Subcutaneous adipose tissue (tissue), 4 donors: Measurements from ENCODE around the gene ATP8B1. TPM values are rescaled to one million over a fixed set of nuclear protein-coding genes. Genes with fewer than 3 reads are reported as not detected.

Experiments
- CTCF ChIP-seq: fragments of 450-650 bp; IDR thresholded peaks from one replicate; pipeline ENCODE4 v1.5.1; 2016; ENCODE audit warnings: low read depth, mild to moderate bottlenecking, control low read depth, antibody characterized with exemption, moderate library complexity
- total RNA-seq, 4 donors: library from RNA; depleted of rRNA; stranded (reverse); fragments of >200 nt; gene quantifications; one replicate each; pipeline ENCODE4 v1.1.0, GENCODE V29; 2016

The ATP8B1 gene
- 10 to 100 TPM in 1 of 4 donors, 1 to 10 TPM in 3; 7.5 to 14.3 (median 9.2) TPM for total RNA-seq

GRCh38 chr18:57803103-57803969 lies at the start of gene ATP8B1:
Gene ATP8B1 (minus strand): TSS chr18:57803315. CDS start chr18:57731807, 71,508 bp downstream.
- no peak for TF ChIP-seq CTCF

- TF ChIP-seq CTCF, result no peak
Measured at GRCh38 chr18:57850063-57850462, 46.9 kb upstream of the ATP8B1 start.

- no peak for TF ChIP-seq CTCF
Measured at GRCh38 chr18:57846258-57846657, 43.1 kb upstream of the ATP8B1 start.

GRCh38 chr18:57845605-57846074 lies 42.5 kb upstream of the ATP8B1 start:
- TF ChIP-seq CTCF, result no peak

GRCh38 chr18:57844319-57844718 lies 41.2 kb upstream of the ATP8B1 start:
- TF ChIP-seq CTCF, result no peak

GRCh38 chr18:57843386-57843785 lies 40.3 kb upstream of the ATP8B1 start:
- TF ChIP-seq CTCF, result no peak

- no peak for TF ChIP-seq CTCF
Measured at GRCh38 chr18:57841568-57841967, 38.5 kb upstream of the ATP8B1 start.
